Stomach (tissue), 4 donors: Measurements from ENCODE around the gene MYB.

Experiments
- CTCF ChIP-seq, 7 experiments: fragments of 450-650 bp in 4 of 7; fragments of 200-600 bp in 3 of 7; sonication (generic) in 3 of 7; IDR thresholded peaks; one replicate each; pipeline ENCODE4 v1.5.1; 2016 to 2019; ENCODE audit warnings: antibody characterized with exemption in 7 of 7, control low read depth in 2 of 7, mild to moderate bottlenecking in 1 of 7
- EP300 ChIP-seq: sonication (generic); formaldehyde crosslinking; IDR thresholded peaks from one replicate; pipeline ENCODE4 v1.6.1; 2017; ENCODE audit warnings: antibody characterized with exemption
- POLR2A ChIP-seq, 4 donors: fragments of 450-650 bp; IDR thresholded peaks; one replicate each; pipeline ENCODE4 v1.6.1; 2016; ENCODE audit warnings: antibody characterized with exemption in 4 of 4, control low read depth in 2 of 4, mild to moderate bottlenecking in 1 of 4, moderate library complexity in 1 of 4
- POLR2AphosphoS5 ChIP-seq, 3 donors: sonication (generic); formaldehyde crosslinking; IDR thresholded peaks; one replicate each; pipeline ENCODE4 v1.6.1; 2016; ENCODE audit warnings: antibody characterized with exemption in 3 of 3

- TF ChIP-seq CTCF (IDR thresholded peaks at IDR 0.05) (no peak), POLR2A (IDR thresholded peaks at IDR 0.05) (no peak), POLR2AphosphoS5 (IDR thresholded peaks at IDR 0.05) (no peak), EP300 (no peak)
These were observed 53.3 kb downstream of the MYB start for GRCh38 chr6:135234492-135234780.
